Islet of Langerhans (tissue), 1 donor: Measurements from ENCODE around the gene REPS2.
"Not testable (repeated sequence)": the region's sequence is repeated elsewhere in the genome, so short reads cannot be mapped to it uniquely, and the experiment has no call there.

Experiments used
- FAIRE-seq: peaks from one replicate; lab custom pipeline; 2011; peaks lifted over from hg19 to GRCh38; lab: Jason Lieb, UNC

The REPS2 gene

DNA sequence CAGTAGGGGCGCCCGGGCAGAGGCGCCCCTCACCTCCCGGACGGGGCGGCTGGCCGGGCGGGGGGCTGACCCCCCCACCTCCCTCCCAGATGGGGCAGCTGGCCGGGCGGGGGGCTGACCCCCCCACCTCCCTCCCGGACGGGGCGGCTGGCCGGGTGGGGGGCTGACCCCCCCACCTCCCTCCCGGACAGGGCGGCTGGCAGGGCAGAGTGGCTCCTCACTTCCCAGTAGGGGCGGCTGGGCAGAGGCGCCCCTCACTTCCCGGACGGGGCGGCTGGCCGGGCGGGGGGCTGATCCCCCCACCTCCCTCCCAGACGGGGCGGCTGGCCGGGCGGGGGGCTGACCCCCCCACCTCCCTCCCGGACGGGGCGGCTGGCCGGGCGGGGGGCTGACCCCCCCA lies 18.5 kb downstream of the REPS2 start:
- FAIRE-seq = not testable (repeated sequence)

DNA sequence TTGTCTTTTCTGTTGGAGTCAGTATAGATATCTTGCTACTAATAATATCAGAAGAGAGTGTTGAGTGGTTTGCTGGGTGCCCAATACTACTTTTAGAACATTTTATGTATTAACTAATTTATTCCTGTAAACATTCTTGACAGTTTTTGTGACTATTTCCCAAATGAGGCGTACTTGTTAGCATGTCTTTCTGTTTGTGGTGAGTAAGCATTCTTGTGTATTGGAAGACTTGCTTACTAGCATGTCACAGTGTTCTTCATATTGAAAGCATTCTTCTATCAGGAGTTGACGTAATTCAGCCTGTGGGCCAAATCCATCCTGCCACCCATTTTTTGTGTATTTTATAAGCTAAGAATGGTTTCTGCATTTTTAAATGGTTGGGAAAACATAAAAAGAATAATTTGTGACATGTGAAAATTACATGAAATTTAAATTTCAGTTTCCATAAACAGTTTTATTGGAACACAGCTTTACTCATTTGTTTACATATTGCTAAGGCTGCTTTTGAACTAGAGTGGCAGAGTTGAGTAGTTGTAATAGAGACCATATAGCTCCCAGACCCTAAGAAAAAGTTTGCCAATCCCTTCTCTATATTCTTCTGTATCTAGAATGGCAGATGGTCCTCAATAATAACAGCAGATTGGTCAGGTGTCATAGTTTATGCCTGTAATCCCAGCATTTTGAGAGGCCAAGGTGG lies 20.4 kb downstream of the REPS2 start:
- no peak for FAIRE-seq

- not testable (repeated sequence) for FAIRE-seq
These were observed 22.3 kb downstream of the REPS2 start for GRCh38 chrX:16968753-16969152.

DNA sequence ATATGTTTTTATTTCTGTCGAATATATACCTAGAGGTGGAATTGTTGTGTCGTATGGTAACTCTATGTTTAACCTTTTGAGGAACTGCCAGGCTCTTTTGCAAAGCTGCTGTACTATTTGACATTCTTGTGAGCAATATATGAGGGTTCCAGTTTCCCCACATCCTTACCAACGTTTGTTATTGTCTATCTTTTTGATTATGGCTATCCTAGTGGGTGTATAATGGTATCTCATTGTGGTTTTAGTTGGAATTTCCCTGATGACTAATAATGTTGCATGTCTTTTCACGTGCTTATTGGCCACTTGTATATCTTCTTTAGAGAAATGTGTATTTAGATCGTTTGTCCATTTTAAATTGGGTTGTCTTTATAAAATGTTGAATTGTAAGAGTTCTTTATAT lies 24.5 kb downstream of the REPS2 start:
- no peak for FAIRE-seq

DNA sequence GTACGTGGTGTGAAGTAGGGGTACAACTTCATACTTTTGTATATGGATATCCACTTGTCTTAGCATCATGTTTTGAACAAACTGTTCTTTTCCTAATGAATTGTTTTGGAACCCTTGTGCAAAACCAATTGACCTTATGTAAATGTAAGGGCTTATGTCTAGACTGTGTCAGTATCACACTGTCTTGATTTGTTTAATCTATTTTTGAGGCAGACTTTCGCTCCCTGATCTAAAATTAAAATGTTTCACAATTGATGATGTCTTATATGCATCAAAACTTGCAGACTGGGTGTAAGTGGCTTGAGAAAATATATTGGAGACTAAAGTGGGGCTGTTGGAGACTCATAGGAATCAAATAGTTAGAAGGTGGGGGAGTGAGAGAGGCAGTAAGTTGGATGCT lies 25.2 kb downstream of the REPS2 start:
- FAIRE-seq = no peak

DNA sequence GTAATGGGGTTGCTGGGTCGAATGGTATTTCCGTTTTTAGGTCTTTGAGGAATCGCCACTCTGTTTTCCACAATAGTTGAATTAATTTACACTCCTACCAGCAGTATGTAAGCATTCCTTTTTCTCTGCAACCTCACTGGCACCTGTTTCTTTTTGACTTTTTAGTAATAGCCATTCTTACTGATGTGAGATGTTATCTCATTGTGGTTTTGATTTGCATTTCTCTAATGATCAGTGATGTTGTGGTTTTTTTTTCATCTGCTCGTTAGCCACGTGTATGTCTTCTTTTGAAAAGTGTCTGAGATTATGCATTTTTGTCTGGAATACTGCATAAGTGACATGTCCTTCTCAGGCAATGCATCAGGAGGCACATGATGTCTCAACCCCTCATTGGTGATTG lies 28.8 kb downstream of the REPS2 start:
- no peak for FAIRE-seq

GRCh38 chrX:16977771-16978170 lies 31.3 kb downstream of the REPS2 start:
- no peak for FAIRE-seq

DNA sequence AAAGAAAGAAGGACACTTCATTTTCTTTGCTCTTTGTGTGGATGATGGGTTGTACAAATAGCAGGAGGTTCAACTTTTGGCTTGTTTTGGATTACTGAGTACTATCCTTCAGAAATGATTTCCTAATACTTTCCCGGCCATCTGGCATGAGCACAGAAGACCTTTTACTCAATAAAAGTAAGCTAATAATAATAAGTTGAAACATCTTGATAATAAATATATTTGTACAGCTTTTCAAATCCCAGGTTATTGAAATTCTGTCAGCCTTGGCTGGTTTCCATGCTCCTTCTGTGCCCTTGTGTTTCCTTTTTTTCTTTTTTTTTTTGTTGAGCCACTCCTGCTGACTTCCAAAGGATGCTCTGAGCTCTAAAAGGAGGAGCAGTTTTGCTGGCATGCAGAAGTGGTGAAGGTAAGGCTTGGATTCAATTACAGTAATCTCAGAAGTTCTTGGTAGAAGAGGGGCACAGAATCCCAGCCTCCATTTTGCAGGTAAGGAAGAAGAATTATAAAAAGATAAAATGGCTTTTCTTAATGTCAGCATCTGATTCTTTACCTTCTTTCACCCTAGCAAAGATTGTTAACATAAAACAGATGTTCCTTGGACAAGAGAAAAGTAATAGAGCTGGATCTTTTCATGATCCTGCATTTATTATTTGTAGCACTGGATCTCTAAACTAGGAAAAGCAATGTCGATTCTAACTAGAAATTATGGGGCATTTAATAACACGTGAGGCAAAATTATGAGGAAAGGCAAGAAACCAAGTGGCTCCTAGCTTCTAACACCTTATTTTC lies 31.9 kb downstream of the REPS2 start:
- no peak for FAIRE-seq

DNA sequence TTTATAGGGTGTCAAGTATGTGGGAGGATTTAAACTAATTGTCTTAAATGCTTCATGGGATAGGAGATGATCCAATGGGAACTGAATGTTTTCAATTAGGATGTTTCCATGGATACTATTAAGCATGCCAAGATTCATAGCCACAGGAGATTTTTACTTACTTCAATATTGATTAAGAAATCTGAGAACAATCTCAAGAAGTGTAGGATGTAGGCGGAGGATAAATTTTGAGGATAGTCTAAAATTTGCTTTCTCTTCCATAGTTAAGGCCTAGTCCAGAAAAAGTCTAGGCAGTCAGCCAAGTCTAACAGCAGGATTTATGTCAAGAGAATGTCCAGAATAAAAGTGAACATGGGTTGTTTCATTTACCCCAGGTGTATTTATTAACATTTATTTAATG lies 32.8 kb downstream of the REPS2 start:
- FAIRE-seq = peak; percentile 24

- FAIRE-seq = no peak
These were observed 34.8 kb downstream of the REPS2 start for GRCh38 chrX:16981209-16981608.

- FAIRE-seq = no peak
These were observed 35.5 kb downstream of the REPS2 start for GRCh38 chrX:16981980-16982379.

- FAIRE-seq = no peak
These were observed 36.6 kb downstream of the REPS2 start for GRCh38 chrX:16983051-16983450.

DNA sequence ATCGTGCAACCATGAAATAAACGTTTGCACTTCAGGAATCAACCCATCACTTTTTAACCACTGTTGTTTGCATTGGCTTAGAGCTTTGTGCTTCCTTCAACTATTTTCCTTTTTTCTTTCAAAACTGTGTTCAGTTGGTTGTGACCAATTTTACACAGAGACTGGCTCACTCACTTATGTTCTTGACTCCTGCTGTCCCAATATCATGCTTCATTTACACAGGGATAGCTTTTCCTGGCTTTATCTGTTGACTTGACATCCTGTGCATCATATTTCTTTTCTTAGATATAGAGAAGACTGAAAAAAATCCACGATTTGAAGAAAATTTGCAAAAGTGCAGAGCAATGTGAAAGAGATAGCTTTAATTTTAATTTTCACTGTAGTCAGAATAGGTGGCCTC lies 38.8 kb downstream of the REPS2 start:
- no peak for FAIRE-seq

DNA sequence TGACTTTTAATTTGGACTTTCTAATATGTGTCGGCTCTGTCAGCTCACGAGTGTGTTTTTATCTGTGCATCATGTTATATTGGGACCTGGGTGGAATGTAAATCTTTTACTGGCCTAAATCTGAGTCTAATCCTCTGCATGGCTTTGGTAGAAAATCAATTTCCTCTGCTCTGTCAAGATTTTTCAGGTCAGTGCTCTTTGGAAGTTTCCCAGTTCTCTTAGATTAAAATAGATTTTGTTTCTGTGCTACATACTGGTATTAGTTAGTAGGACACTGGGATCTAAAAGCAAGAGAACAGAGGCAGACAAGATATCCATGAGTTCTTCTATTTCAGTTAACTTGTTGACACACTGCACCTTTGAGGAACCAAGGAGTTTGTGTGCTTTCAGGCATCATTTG lies 39.7 kb downstream of the REPS2 start:
- FAIRE-seq = no peak

GRCh38 chrX:16989750-16990149 lies 43.3 kb downstream of the REPS2 start:
- FAIRE-seq = no peak

- no peak for FAIRE-seq
These were observed 44.4 kb downstream of the REPS2 start for GRCh38 chrX:16990839-16991238.

GRCh38 chrX:16992445-16992844 lies 46.0 kb downstream of the REPS2 start:
- FAIRE-seq = no peak

GRCh38 chrX:16992951-16993350 lies 46.5 kb downstream of the REPS2 start:
- no peak for FAIRE-seq

- FAIRE-seq = no peak
These were observed 47.4 kb downstream of the REPS2 start for GRCh38 chrX:16993791-16994318.

DNA sequence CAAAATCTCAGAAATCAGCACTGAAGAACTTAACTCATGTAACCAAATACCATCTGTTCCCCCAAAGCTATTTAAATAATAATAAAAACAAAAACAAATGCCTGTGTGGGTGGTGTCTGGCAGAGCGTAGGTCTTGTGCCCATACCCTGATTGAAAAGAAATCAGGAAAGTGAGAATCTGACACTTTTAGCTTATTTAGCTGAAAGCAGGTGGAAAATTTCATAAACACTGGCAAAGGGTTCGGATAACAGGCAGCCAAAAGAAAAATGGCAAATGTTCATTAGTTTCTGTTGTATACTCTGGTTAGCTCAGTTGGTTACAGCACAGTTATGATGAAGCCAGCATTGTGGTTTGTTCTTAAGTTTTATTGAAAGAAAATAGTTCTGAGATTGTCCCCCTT lies 48.3 kb downstream of the REPS2 start:
- FAIRE-seq = no peak

DNA sequence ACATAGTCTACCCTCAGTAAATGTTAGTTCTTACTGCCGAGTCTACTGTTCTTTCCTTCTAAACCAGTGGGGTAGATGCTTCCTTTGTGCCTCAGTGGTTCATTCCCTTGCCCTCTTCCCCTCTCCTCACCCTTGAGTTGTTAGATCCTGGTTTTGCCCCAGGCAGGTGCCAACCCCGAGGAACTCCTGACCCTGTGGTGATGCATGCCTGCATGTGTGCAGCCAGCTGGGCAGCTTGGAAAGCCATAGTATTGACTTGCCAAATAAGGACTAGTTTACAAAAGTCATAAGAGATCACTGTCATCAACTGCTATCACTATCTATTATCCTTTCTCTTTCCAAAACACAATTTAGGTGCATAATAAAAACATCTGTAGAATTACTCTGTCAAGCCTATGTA lies 50.9 kb downstream of the REPS2 start:
- no peak for FAIRE-seq

GRCh38 chrX:16999275-16999674 lies 52.8 kb downstream of the REPS2 start:
- no peak for FAIRE-seq

DNA sequence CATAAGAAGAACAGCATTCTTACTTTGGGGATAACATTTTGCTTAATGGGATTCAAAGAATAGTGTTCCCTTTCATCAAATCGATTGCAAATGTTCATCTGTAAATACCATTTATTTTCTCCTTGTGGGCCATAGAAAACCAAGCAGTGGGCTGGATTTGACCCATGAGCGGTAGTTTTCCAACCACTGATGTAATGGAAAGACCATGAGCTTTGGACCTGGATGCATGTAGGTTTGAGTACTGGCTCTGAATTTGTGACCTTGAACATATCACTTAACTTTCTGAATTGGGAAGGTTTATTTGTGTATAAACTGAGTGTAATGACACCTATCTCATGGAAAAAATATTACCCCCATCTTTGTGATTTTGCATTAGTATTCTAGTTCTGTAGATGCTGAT lies 54.3 kb downstream of the REPS2 start:
- FAIRE-seq = no peak
